Nephron (organoid): ENCODE results near the gene ARFGAP3.

Experiments used
- H3K27ac Mint-ChIP-seq, 3 experiments: 2 replicates each; pipeline ENCODE4 v1.8.0; 2020; ENCODE audit warnings: mixed read lengths in 3 of 3, mild to moderate bottlenecking in 2 of 3, moderate library complexity in 1 of 3
- H3K27me3 Mint-ChIP-seq: 2 replicates; pipeline ENCODE4 v1.8.0; 2021; ENCODE audit warnings: low read depth, mild to moderate bottlenecking, moderate library complexity, mixed read lengths
- H3K36me3 Mint-ChIP-seq: 2 replicates; pipeline ENCODE4 v1.8.0; 2020; ENCODE audit warnings: low read depth, mixed read lengths
- H3K4me1 Mint-ChIP-seq: 2 replicates; pipeline ENCODE4 v1.8.0; 2020; ENCODE audit warnings: mixed read lengths
- H3K4me3 Mint-ChIP-seq, 3 experiments: 2 replicates each; pipeline ENCODE4 v1.8.0; 2020; ENCODE audit warnings: mild to moderate bottlenecking in 3 of 3, mixed read lengths in 3 of 3, moderate library complexity in 2 of 3
- H3K9me3 Mint-ChIP-seq: 2 replicates; pipeline ENCODE4 v1.8.0; 2020; ENCODE audit warnings: mixed read lengths
- CTCF ChIP-seq, 3 experiments: fragments of 200-600 bp; sonication (generic); IDR thresholded peaks; one replicate each; pipeline ENCODE4 v1.5.0; 2021; ENCODE audit warnings: antibody characterized with exemption in 3 of 3; ENCODE audit not compliant: unreplicated experiment in 3 of 3

Gene ARFGAP3

DNA sequence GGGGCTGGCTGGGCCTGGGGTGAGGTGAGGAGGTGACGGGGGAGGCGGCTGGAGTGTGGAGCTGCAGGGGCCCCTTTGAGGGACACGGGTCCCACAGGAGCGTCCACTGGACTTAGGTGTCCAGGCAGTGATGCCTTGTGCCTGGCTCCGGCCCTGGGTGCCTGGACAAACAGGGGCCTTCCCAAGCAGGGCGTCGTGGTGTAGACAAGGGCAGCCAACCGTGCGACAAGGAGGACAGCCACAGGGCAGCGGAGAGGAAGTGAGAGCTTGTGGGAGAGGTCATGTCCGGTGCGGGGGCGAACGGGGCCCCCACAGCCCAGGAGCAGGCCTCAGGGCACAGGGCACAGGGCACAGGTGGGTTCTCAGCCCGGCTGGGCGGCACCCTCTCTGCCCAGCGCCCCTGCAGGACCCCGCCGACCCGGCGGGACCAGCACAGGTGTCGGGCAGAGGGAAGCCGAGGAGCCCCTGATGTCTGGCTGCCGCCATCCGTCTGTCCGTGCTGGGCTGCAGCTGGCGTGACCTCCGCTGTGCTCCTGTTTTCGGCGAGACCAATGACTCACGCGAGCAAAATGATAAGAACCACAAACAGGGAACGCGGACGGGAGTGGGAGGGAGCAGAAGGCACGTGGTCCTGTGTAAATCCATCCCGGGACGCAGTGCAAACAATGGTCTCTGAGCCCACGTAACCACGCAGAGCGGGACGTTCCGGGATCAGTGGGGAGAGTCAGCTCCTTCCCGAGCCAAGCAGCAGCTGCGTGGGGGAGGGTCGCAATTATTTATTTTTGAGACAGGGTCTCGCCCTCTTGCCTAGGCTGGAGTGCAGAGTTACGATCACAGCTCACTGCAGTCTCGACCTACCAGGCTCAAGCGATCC is 87.3 kb downstream of the ARFGAP3 start:
- H3K27ac Mint-ChIP-seq = peak overlapping the region in 2 of 3 experiments; percentile 58 to 59
- no peaks in the 10 kb centered on the region for H3K36me3 Mint-ChIP-seq
- peaks cover 22% of the 10 kb centered on the region for H3K4me1 Mint-ChIP-seq
- TF ChIP-seq CTCF (IDR thresholded peaks at IDR 0.05; ENCODE audit: unreplicated experiment in 3 of 3) = no peak
- no peaks in the 10 kb centered on the region for H3K9me3 Mint-ChIP-seq
- peak overlapping the region; percentile 54 to 76 (median 66) for H3K4me3 Mint-ChIP-seq
- peaks cover 4% of the 10 kb centered on the region for H3K27me3 Mint-ChIP-seq

GRCh38 chr22:42769238-42769573 is 87.9 kb downstream of the ARFGAP3 start:
- H3K27me3 Mint-ChIP-seq = peaks cover 4% of the 10 kb centered on the region
- no peak overlapping the region for H3K27ac Mint-ChIP-seq
- peaks cover 22% of the 10 kb centered on the region for H3K4me1 Mint-ChIP-seq

DNA sequence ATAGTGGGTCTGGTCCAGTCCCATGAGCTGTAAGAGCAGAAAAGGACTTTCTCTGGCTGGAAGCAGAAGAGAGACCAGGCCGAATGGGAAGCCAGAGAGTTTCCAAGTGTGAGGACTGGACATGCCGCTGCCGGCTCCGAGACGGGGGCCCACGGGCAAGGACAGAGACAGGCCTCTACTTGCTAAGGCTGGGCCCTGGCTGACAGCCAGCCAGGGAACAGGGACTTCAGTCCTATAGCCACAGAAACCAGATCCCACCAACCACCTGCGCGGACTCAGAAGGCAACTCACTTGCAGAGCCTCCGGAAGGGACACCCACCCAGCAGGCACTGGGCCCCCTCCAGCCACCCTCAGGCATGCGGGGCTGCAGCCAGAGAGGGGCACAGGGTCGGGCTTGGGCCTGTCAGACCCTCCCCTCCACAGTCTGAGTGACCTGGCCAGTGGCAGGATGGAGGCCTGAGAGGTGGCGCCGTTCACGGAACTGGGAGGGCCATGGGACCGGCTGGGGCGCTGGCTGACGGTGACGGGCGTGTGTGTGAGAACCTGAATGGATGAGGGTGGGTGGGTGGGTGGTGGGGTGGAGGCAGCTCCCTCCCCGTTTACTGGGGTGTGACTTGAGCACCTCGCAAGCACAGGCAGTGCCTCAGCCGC is 88.6 kb downstream of the ARFGAP3 start:
- no peaks in the 10 kb centered on the region for H3K9me3 Mint-ChIP-seq
- peak overlapping the region in 2 of 3 experiments; percentile 4 to 54 for H3K27ac Mint-ChIP-seq
- peaks cover 22% of the 10 kb centered on the region for H3K4me1 Mint-ChIP-seq
- no peak overlapping the region for H3K4me3 Mint-ChIP-seq
- TF ChIP-seq CTCF (IDR thresholded peaks at IDR 0.05; ENCODE audit: unreplicated experiment in 3 of 3) = no peak
- H3K36me3 Mint-ChIP-seq = no peaks in the 10 kb centered on the region
- H3K27me3 Mint-ChIP-seq = peaks cover 4% of the 10 kb centered on the region

More at GRCh38 chr22:42769238-42769573, 87.9 kb downstream of the ARFGAP3 start:
- H3K9me3 Mint-ChIP-seq = no peaks in the 10 kb centered on the region
- no peak for TF ChIP-seq CTCF (IDR thresholded peaks at IDR 0.05; ENCODE audit: unreplicated experiment in 3 of 3)
- H3K36me3 Mint-ChIP-seq = no peaks in the 10 kb centered on the region
- H3K4me3 Mint-ChIP-seq = peak overlapping the region in 1 of 3 experiments; percentile 28

DNA sequence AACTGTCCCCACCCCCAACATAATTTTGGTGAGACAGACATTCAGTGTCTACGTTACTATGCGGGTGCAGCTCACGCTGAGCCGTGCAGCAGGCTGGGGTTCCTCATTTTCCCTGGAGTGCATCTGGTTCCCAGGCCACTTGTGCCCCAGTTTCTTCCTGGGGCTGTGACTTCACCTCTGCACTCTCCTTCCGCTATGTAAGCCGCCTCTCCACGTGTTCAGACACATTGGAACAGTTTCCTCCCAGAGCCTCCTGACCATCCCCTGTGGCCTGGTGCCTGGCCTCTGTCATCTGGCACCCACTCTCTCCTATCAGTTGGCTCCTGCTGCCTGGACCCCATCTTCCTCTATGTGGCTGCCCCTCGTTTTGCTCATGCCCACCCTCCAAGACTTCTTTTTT is 90.2 kb downstream of the ARFGAP3 start:
- H3K4me3 Mint-ChIP-seq = no peak overlapping the region
- peaks cover 22% of the 10 kb centered on the region for H3K4me1 Mint-ChIP-seq
- H3K27ac Mint-ChIP-seq = no peak overlapping the region
- H3K9me3 Mint-ChIP-seq = no peaks in the 10 kb centered on the region
- peaks cover 4% of the 10 kb centered on the region for H3K27me3 Mint-ChIP-seq
- TF ChIP-seq CTCF (IDR thresholded peaks at IDR 0.05; ENCODE audit: unreplicated experiment in 3 of 3) = no peak
- no peaks in the 10 kb centered on the region for H3K36me3 Mint-ChIP-seq

- no peaks in the 10 kb centered on the region for H3K9me3 Mint-ChIP-seq
- H3K4me3 Mint-ChIP-seq = no peak overlapping the region
- H3K27me3 Mint-ChIP-seq = peaks cover 4% of the 10 kb centered on the region
- TF ChIP-seq CTCF (IDR thresholded peaks at IDR 0.05; ENCODE audit: unreplicated experiment in 3 of 3) = no peak
- no peaks in the 10 kb centered on the region for H3K36me3 Mint-ChIP-seq
- no peak overlapping the region for H3K27ac Mint-ChIP-seq
- peaks cover 13% of the 10 kb centered on the region for H3K4me1 Mint-ChIP-seq
Measured at GRCh38 chr22:42764895-42765363, 92.1 kb downstream of the ARFGAP3 start.
